ENCODE results near the gene PRKG1. TPM values are rescaled to one million over a fixed set of nuclear protein-coding genes. Genes with fewer than 3 reads are reported as not detected.
"Not testable (repeated sequence)": the region's sequence is repeated elsewhere in the genome, so short reads cannot be mapped to it uniquely, and the experiment has no call there.

PRKG1 gene
- total and polyA plus RNA-seq, 2 of the 4 experiments (the other 2 are of a cell fraction) = 3.5 to 18.3 TPM

DNA sequence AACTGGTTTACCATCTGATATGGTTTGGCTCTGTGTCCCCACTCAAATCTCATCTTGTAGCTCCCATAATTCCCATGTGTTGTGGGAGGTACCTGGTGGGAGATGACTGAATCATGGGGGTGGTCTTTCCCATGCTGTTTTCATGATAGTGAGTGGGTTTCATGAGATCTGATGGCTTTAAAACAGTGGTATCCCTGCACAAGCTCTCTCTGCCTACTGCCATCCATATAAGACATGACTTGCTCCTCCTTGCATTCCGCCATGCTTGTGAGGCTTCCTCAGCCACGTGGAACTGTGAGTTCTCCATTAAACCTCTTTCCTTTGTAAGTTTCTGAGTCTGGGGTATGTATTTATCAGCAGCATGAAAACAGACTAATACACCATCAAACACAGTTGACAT is 614.5 kb downstream of the PRKG1 start:
- in situ Hi-C loops (cut with MboI; ENCODE audit: low sequenced_read_pairs); H3K4me1 ChIP-seq (ENCODE audit: control insufficient read depth, insufficient read depth, low read length); H3K18ac ChIP-seq (ENCODE audit: low read depth, low read length); H3K36me3 ChIP-seq (ENCODE audit: control insufficient read depth, insufficient read depth, low read length); H3K56ac ChIP-seq (ENCODE audit: extremely low read depth, insufficient read depth, low read length); DNase-seq; H2BK20ac ChIP-seq (ENCODE audit: low read depth, low read length); H4K8ac ChIP-seq (ENCODE audit: low read depth in 2 of 2, low read length in 2 of 2); POLR2A ChIA-PET (ENCODE audit: unreplicated experiment); H3K23ac ChIP-seq (ENCODE audit: low read depth, low read length); dilution Hi-C loops (cut with HindIII; ENCODE audit: low sequenced_read_pairs, unreplicated experiment); H4K5ac ChIP-seq (ENCODE audit: low read depth, low read length); H3K14ac ChIP-seq (replicated peaks; ENCODE audit: low read depth, low read length); H2AK9ac ChIP-seq (replicated peaks; ENCODE audit: low read depth, low read length, poor library complexity); ATAC-seq (ENCODE audit: low read depth); H3K4me2 ChIP-seq (ENCODE audit: low read depth, low read length); H2AFZ ChIP-seq (replicated peaks; ENCODE audit: low read length, poor library complexity); H3K27me3 ChIP-seq (ENCODE audit: control insufficient read depth, insufficient read depth, low read length); H2BK15ac ChIP-seq (ENCODE audit: low read depth, low read length); H3K4me3 ChIP-seq (ENCODE audit: insufficient read depth, low read depth, low read length); H3K9me1 ChIP-seq (ENCODE audit: insufficient read depth, low read length); H3K9ac ChIP-seq (ENCODE audit: low read depth, low read length); H3K4ac ChIP-seq (ENCODE audit: low read depth, low read length); H2BK5ac ChIP-seq (ENCODE audit: low read depth, low read length, poor library complexity, severe bottlenecking); H2AK5ac ChIP-seq (ENCODE audit: low read depth, low read length); H4K91ac ChIP-seq (ENCODE audit: insufficient read depth, low read depth, low read length); H2BK120ac ChIP-seq (ENCODE audit: low read depth, low read length); intact Hi-C loops (cut with micrococcal nuclease); H4K20me1 ChIP-seq (ENCODE audit: insufficient read depth, low read length); H3K27ac ChIP-seq (ENCODE audit: insufficient read depth, low read length); H3K79me1 ChIP-seq (ENCODE audit: low read depth in 1 of 2, low read length in 2 of 2); H3K9me3 ChIP-seq (ENCODE audit: control insufficient read depth, insufficient read depth, low read length); BruUV-seq (replicated peaks): not testable (repeated sequence)
- CTCF ChIA-PET = interaction anchor here (0.7 kb wide), 1 partner anchor 44 kb away, joined by 3 read pairs; no protein-coding TSS in a partner anchor
- no CpG with 5 or more reads among the region's 2 CpGs for WGBS, 2 experiments (ENCODE audit: extremely low coverage in 2 of 2, insufficient read length in 1 of 2)
